HL-60 (cell line): ENCODE results near the gene TAF1B.

ENCODE experiments used
- CTCF ChIP-seq: IDR thresholded peaks from one replicate; pipeline ENCODE4 v1.5.1; 2011; ENCODE audit warnings: low read length, control low read depth, inconsistent platforms; ENCODE audit not compliant: insufficient read depth
- GABPA ChIP-seq: IDR thresholded peaks from 2 replicates; pipeline ENCODE4 v1.6.1; 2012; ENCODE audit warnings: low read depth
- POLR2AphosphoS5 ChIP-seq: IDR thresholded peaks from 2 replicates; pipeline ENCODE4 v1.6.1; 2012; ENCODE audit warnings: low read depth

- TF ChIP-seq CTCF = no peak
- TF ChIP-seq POLR2AphosphoS5 = no peak
- no peak for TF ChIP-seq GABPA
These were observed 27.4 kb upstream of the TAF1B start for GRCh38 chr2:9815844-9816279.
